Measurements from ENCODE around the gene RHEBL1. TPM values are rescaled to one million over a fixed set of nuclear protein-coding genes. Genes with fewer than 3 reads are reported as not detected.

The RHEBL1 gene
- total RNA-seq, 1 donor from 2014 or later: 1.5 TPM

GRCh38 chr12:49046129-49046895 is 23.5 kb downstream of the RHEBL1 start:
- Histone ChIP-seq H3K4me1 (no peaks in the 10 kb centered on the region), H3K36me3 (peaks cover 100% of the 10 kb centered on the region), H3K27me3 (ENCODE audit: low read depth) (no peaks in the 10 kb centered on the region), H3K27ac (no peak overlapping the region), H3K9me3 (no peaks in the 10 kb centered on the region), H3K4me3 (no peak overlapping the region)
- intact Hi-C loops (cut with DNase I): no loop called here
- no peak for ATAC-seq
- TF ChIP-seq CTCF (IDR thresholded peaks at IDR 0.05): no peak
- DNase-seq: peak; percentile 45

- intact Hi-C loops (cut with DNase I): no loop called here
- Histone ChIP-seq H3K36me3 (peaks cover 99% of the 10 kb centered on the region), H3K27me3 (ENCODE audit: low read depth) (no peaks in the 10 kb centered on the region), H3K4me3 (no peak overlapping the region), H3K27ac (no peak overlapping the region), H3K9me3 (no peaks in the 10 kb centered on the region), H3K4me1 (no peaks in the 10 kb centered on the region)
- TF ChIP-seq CTCF (IDR thresholded peaks at IDR 0.05): no peak
- ATAC-seq (no peak), DNase-seq (peak; percentile 17)
These were observed 25.1 kb downstream of the RHEBL1 start for GRCh38 chr12:49044660-49045059.

- Histone ChIP-seq H3K27ac (no peak overlapping the region), H3K4me1 (no peaks in the 10 kb centered on the region), H3K4me3 (no peak overlapping the region), H3K36me3 (peaks cover 99% of the 10 kb centered on the region), H3K27me3 (ENCODE audit: low read depth) (no peaks in the 10 kb centered on the region), H3K9me3 (no peaks in the 10 kb centered on the region)
- peak; percentile 59 to 70 for ATAC-seq
- peak; percentile 65 for TF ChIP-seq CTCF (IDR thresholded peaks at IDR 0.05)
- intact Hi-C loops (cut with DNase I): no loop called here
- DNase-seq: peak; percentile 79
These were observed 25.9 kb downstream of the RHEBL1 start for GRCh38 chr12:49043856-49044258.

GRCh38 chr12:49043241-49043640 is 26.5 kb downstream of the RHEBL1 start:
- H3K9me3 ChIP-seq: no peaks in the 10 kb centered on the region
- no peak for ATAC-seq
- no peak for TF ChIP-seq CTCF (IDR thresholded peaks at IDR 0.05)
- H3K27me3 ChIP-seq (ENCODE audit: low read depth): no peaks in the 10 kb centered on the region
- intact Hi-C loops (cut with DNase I): no loop called here
- no peak overlapping the region for H3K4me3 ChIP-seq
- peaks cover 99% of the 10 kb centered on the region for H3K36me3 ChIP-seq
- peak; percentile 28 for DNase-seq
- H3K4me1 ChIP-seq: no peaks in the 10 kb centered on the region
- no peak overlapping the region for H3K27ac ChIP-seq

- Histone ChIP-seq H3K27ac (no peak overlapping the region), H3K4me3 (no peak overlapping the region), H3K9me3 (no peaks in the 10 kb centered on the region), H3K36me3 (peaks cover 99% of the 10 kb centered on the region), H3K27me3 (ENCODE audit: low read depth) (no peaks in the 10 kb centered on the region), H3K4me1 (no peaks in the 10 kb centered on the region)
- intact Hi-C loops (cut with DNase I): no loop called here
- TF ChIP-seq CTCF (IDR thresholded peaks at IDR 0.05): no peak
- peak; percentile 26 for DNase-seq
- no peak for ATAC-seq
These were observed 27.8 kb downstream of the RHEBL1 start for GRCh38 chr12:49041881-49042484.
